Middle frontal gyrus (tissue), 1 donor: ENCODE measurements around the gene OSBPL1A.
A peak's percentile ranks its signal among the peaks of the same experiment; 100 is the strongest.
"Not testable (repeated sequence)": the region's sequence is repeated elsewhere in the genome, so short reads cannot be mapped to it uniquely, and the experiment has no call there.

Experiments
- DNase-seq: peaks from one replicate; pipeline ENCODE4 v3.0.0-alpha.2; 2015; ENCODE audit warnings: low spot score; ENCODE audit errors: extremely low spot score

OSBPL1A gene

DNA sequence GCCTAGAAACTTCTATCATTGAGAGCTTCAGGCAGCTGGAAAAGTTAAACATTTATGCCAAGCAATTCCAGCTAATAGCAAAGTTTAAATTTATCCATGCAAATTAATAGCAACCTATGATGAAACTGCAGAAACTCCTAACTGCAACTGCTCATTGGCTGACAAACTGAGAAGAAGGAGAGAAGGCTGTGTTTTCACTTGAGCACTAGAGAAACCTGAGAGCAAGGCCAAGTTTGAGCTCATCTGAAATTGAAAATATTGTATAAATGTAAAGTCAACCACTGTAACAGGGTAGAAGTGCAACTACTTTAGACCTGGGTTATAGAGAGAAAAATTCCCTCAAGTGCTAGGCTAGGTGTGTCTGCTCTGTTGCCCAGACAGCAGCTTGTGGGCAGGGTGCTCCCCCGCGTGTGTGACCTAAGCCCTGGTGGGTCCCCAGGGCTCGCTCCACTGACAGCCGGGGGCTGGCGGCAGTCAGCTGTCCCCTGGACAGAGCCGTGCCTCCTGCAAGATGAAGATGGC, 208.6 kb downstream of the OSBPL1A start:
- DNase-seq, result no peak

DNA sequence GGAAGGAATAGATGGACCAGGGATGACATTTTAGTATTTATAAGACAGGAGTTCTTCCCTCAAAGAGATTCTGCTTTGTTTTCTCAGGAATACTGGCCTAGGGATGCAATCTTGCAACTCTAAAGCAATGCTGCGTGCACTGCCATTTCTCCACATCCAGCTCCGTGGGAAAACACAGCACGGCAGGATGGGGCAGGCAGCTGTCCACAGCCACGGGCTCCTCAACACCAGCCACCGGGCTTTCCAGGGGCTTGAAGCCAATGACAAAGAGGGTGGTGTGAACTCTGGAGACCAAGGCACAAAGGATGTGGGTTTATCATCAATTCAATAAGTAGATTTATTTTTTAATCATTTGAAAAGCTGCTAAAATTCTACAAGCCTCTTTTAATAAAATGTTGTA, 209.5 kb downstream of the OSBPL1A start:
- DNase-seq, result no peak

DNA sequence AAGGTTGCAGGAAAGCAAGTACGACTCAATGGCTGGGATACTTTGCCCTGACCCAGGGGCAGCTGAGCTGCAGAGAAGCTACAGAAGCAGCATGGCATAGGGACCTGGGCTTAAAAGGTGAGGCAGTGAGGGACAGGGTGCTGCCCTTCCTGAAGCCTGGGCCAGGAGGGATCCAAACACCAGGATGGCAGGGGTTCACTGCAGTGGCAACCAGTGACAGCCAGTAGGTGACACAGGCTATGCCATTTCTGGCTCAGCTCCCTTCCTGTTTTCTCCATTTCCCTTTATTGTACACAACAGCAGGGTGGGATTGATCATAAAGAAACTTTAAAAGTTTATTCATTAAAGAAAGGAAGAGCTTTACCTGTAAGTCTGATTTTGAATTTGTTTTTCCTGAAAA, 209.9 kb downstream of the OSBPL1A start:
- DNase-seq, result no peak

DNA sequence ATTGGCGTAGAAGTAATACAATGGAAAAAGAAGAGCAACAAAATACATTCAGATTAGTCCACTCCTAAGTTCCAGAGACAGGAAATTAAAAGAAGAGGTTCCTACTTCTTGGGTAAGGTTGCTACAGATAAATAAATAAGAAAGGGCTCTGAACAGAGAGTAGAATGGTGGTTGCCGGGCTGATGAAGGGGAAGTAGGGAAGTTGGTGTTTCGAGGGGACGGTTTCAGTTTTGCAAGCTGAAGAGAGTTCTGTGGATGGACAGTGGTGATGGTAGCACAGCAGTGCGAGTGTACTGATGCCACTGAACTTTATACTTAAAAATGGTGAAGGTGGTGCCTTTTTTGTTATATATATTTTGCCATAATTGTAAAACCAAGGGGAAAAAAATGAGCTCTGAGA, 210.6 kb downstream of the OSBPL1A start:
- DNase-seq, result no peak

DNA sequence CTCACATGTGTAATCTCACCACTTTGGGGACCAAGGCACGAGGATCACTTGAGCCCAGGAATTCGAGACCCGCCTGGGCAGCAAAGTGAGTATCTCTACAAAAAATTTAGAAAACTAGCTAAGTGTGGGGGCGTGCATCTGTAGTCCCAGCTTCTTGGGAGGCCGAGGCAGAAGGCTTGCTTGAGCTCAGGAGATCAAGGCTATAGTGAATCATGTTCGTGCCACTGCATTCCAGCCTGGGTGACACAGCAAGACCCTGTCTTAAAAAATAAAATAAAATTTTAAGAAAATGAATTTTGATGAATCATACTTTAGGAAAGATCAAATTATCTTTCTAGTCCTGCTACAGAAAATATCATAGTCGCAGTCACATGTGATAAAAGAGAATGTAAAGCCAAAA, 211.8 kb downstream of the OSBPL1A start:
- no peak for DNase-seq

DNA sequence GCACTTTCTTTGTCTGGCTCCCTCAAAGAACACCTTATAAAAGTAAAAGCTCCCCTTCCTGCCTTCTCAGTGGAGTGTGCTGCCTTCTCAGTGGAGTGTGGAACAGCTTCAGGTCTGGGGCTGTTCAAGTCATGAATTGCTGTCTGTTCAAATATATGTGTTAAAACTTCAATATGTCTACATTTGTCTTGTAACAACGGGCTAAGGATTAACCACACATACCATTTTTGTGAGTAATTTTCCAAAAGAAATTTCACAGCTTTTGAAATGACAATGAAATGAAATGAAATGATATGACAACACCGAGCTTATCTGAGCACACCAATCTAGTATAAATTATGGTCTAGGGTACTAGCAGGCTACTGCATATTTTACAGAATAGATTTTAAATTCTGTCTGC, 215.8 kb downstream of the OSBPL1A start:
- DNase-seq, result no peak

DNA sequence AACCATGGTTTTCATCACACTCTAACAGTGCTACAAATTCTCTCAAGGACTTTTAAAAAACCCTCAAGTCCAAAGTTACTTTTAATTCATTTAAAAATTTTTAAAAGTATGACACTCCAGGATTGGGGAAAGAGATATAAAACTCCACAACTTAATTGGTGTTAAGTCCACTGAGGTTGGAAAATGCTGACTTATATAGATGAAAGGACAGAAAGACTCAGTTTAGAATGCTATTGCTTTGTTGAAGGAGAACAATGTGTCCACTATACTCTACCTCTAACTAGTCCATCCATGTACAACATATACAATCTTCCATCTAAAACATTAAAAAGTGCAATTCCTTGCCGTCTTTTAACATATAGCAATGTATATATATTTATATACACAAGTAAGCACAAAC, 217.6 kb downstream of the OSBPL1A start:
- DNase-seq, result no peak

DNA sequence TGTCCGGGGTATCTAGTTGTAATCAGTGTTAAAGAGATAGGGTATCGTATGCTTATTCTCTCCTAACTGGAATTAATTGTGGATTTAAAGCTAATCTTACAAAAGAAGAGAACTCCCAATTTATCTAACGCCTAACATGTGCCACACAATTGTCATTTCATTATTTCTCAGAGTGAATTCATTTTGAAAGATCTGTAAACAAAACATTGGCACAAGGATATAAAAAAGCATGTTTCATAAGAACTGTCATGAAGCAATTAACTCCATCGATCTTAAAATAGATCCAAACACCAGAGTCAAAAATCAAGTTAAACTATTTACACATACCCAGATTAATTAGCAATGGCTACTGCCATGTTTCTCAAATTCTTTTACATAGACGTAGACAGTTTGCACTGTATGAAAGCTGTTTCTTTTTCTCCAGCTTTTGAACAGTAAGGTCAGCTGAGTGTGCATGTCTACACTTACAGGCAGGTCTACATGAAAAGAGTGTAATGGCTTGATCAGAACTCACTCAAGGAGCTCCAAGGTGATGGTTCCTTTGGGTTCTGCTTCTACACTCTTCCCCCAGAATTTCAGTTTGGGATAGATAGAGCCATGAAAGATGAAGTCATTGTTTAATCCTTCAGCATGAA, 220.0 kb downstream of the OSBPL1A start:
- DNase-seq, result no peak

DNA sequence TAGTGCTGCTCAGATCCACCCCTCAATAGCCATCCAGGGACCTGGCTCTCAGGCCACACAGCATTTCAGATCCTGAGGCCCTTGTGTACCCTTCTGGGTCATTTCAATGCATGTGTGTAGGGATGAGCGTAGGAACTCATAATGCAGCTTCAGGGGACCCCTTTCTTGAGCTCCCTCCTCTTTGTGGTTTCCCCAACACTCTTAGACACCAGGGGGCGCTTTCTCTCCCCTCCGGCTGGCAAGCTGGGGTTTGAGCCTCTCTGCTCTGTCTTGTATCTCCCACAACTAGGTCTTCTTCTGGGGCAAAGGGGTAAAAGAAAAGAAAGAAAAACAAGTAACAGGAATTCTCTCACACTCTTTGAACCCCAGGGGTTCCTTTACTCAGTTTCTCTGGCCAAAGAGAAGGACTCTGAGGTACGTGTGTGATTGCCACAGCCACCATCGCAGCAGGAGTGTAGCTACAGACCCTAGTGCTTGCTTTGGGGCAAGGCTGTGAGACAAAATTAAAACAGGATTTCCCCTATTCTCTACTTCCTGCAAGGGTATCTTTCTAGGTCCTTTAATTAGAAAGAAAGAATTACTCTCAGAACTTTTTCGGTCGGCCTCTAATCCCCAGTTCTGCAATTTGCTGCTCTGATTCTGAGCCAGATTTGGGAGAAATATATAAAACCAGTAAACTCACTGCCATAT, 220.8 kb downstream of the OSBPL1A start:
- no peak for DNase-seq

DNA sequence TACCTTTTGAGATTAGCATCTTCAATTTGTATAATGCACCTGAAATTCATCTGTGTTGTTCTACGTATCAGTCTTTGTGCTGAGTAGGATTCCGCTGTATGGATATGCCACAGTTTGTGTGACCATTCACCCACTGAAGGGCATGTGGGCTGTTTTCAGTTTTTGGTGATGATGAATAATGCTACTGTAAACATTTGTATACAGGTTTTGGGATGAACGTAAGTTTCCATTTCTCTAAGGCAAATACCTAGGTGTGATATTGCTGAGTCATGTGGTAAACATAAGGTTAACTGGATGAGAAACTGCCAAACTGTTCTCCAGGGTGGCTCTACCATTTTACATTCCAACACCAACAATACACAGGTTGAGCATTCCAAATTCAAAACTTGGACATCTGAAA, 223.6 kb downstream of the OSBPL1A start:
- no peak for DNase-seq

DNA sequence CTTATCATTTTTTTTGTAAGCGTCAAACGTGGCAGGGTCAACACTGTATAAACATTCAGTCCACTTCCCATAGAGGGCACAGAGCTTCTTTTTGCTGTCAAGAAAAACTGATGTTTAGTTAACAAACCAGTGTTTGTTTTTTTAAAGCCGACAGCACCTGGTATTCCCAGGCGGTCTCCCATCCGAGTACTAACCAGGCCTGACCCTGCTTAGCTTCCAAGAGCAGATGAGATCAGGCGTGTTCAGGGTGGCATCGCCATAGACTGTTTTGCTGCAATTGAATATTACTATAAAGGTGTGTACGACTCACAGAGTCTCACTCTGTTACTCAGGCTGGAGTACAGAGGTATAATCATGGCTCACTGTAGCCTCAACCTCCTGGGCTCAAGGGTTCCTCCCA, 227.3 kb downstream of the OSBPL1A start:
- DNase-seq, result no peak

DNA sequence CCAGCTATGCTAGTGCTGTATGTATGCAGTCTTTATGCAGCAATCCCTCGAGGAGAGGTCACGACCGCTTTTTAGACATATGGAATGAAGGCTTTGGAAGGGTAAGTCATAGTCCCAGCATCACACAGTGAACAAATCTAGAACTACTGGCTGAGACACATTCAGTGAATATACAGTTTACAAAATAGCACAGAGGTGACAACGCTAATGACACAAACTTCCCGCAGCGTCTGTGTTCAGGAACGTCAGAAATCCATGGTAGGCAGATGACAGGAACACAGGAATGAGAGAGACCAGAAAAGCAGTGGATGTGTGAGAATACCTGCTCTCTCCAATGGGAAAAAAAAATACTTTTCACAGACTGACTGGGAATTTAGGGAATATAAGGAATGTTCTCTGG, 229.1 kb downstream of the OSBPL1A start:
- DNase-seq, result no peak

DNA sequence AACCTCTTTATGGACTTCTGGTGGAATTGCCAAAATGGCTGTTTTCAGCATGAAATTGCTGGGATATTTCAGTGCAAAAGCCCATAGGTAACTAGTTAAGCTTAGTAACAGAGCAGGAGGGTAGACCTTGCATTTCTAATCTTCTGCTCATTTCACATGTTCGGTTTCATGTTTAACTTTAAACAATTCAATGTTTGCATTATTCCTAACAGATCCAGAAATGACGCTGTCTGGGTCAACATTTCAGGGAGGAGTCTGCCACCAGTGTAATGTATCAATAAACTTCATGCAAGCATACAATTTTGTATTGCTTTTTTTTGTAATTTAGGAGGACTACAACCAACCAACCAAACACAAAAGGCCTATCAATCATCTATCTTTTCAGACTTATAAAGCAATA, 236.3 kb downstream of the OSBPL1A start:
- no peak for DNase-seq

DNA sequence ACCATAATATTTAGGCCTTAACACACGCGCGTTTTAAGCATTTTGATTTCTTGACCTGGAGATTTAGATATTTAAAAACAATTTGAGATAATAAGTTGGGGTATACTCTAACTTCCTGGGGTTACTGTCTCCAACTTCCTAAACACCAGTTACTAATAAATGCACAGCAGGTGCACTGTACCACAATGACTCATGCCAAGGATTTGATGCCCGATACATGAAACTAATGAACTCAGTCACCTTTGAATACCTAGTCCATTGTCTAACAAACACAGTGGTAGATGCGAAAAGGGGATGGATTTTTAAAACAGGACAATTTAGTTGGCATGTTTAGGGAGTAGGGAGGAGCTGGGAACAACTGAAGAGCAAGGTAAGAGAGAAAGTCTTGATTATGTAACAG, 237.5 kb downstream of the OSBPL1A start:
- DNase-seq, result no peak

DNA sequence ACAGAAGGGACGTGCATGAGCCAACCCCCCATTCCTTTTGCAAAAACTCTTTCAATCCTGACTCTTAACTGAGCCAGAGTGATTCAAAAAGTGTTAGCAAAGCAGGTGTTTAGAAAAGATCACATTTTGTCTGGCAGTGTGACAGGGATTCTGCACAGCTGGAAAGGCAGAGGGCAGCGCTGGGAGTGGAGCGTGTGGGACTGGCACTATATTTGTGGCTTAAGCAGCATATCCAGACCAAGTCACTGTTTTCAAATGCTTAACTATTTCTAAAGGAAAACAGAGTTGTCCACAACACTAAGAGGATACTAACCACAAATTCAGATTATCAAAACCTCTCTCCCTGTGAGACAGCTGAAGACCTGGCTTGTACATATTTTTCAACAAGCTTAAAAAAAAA, 239.8 kb downstream of the OSBPL1A start:
- DNase-seq, result no peak

DNA sequence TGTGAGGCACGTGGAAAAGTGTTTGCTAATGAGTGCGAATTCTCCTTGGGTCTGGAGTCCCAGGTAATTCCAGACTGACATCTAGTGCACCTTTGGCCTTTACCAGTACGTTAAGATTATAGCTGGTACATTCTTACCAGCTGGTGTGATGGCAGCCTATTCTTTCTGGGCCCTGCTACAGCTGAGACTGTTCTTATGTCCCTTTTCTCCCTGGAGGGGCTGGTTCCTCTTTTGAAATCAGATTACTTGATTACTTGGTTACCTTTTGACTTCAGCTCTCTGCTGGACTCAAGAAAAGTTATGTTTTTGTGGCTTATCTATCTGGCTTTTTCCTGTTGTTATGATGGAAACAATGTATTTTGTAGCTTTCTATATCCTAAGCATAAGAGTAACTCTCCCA, 244.2 kb downstream of the OSBPL1A start:
- no peak for DNase-seq

DNA sequence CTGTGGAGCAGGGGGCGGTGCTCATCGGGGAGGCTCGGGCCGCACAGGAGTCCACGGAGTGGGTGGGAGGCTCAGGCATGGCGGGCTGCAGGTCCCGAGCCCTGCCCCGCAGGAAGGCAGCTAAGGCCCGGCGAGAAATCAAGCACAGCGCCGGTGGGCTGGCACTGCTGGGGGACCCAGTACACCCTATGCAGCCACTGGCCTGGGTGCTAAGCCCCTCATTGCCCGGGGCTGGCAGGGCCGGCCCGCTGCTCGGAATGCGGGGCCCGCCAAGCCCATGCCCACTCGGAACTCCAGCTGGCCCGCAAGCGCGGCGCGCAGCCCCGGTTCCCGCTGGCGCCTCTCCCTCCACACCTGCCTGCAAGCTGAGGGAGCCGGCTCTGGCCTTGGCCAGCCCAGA, 248.0 kb downstream of the OSBPL1A start:
- DNase-seq, result not testable (repeated sequence)

DNA sequence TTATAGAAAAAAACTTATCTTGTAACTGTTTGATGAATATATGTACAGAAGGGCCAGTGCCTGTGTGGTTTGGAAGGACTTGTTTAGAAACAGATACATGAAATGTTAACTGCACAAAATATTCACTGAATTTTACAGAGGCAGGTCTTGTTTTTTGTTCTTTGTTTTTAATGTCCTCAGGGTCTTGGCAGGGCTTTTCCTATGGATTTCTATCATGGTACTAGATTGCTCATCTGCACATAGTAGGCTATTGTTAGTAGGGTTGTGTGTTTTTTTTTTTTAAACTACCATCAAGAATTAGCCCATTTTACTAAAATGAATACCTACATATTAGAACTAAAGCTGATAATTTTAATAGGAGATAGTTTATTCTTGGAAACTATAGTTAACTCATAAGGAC, 255.2 kb downstream of the OSBPL1A start:
- no peak for DNase-seq

DNA sequence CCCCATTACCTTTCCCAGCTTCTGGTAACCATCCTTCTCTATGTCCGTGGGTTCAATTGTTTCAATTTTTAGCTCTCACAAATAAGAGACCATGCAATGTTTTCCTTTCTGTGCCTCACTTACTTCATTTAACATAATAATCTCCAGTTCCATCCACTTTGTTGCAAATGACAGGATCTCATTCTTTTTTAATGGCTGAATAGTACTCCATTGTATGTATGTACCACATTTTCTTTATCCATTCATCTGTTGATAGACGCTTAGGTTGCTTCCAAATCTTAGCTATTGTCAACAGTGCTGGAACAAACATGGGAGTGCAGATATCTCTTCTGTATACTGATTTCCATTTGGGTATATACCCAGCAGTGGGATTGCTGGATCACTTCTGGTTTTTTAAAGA, 256.9 kb downstream of the OSBPL1A start:
- DNase-seq, result no peak

DNA sequence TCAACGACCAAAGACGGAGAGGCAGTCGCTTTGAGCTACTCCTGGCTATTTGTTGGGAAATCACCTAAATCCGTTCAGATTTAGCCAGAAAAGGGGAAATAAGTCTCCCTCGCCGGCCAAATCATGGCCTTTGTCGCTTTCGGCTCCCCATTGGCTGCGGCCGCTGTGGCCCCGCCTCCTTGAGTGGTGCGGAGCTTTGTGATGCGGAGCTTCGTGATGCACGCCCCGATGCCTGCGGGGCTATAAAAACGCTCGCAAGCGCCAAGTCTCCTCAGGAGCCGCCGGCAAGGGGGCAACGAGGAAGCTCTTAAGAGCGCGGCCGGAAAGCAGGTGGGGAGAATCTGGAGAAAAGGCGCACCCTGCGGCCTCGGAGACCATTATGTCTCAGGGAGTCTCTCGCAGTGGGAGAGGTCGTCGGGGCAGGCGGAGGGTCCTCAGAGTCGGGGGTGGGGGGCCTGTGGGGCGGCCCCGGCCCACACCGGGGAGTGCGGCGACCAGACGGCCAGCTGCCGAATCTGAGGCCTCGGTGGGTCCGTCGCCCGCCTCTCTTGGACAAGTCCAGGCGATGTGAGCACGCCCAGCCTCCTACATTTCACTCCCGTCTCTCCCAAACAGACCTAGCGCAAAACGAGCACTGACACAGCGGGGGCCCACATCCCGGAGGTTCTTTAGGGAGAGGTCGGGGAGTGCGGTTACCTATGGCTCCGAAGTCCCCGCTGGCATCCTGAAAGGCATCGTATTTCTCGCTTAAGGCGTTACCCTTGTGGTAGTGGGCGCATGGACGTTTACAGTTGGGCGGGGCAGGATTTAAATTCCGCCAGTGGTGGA, 258.6 kb downstream of the OSBPL1A start, which contains the start of gene CABYR:
Gene CABYR (plus strand): TSS at position 274 of the 828 bp plus-strand sequence. CDS start 4,053 bp downstream, outside the sequence.
- DNase-seq, result peak; percentile 87

DNA sequence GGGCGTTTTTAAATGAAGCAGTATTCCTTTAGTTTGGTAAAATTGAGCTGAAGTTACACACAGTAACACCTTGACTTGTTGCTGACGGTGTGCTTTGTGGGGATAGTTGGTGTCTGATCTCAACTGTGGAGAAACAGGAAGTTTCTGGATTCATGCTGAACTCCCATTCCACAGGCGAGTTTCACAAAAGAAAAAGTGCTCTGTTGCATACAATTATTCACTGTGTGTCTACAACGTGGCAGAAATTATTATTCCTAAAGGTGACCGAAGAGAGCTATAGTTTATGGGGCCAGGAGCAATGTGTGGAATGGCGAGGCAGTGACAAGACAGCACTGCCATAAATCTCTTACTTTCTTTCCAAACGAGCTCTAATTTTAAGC, 259.2 kb downstream of the OSBPL1A start:
- no peak for DNase-seq

DNA sequence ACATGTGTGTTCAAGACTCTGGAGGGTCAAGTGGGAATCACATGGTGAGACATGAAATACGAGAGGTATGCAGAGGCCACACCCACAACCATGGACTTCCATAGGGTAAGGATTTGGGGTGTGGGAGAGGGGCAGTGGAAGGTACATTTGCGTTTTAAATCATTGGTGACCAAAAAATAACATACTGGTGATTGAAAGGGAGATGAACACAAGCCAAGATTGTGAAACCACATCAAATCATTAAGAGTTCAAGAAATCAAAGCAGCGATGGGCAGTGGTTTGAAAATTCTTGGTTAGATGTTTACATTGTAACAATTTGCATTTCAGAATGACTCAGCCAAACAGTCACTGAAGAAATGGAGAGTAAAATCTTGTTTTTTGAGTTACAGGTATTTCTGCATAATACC, 260.7 kb downstream of the OSBPL1A start:
- DNase-seq, result no peak
